HG02588 (cell line): Measurements from ENCODE around the gene ATP8B4.

Experiments
- ATAC-seq: cut with Tn5 transposase; IDR thresholded peaks from one replicate; pipeline ENCODE4 v1.9.1; 2021; ENCODE audit warnings: mild to moderate bottlenecking, moderate library complexity; ENCODE audit not compliant: unreplicated experiment

Gene ATP8B4

GRCh38 chr15:50067254-50067653 lies 51.8 kb downstream of the ATP8B4 start:
- no peak for ATAC-seq

- no peak for ATAC-seq
Measured at GRCh38 chr15:50066666-50067065, 52.4 kb downstream of the ATP8B4 start.

GRCh38 chr15:50066202-50066601 lies 52.8 kb downstream of the ATP8B4 start:
- peak; percentile 55 for ATAC-seq

- no peak for ATAC-seq
Measured at GRCh38 chr15:50065279-50065678, 53.8 kb downstream of the ATP8B4 start.

- ATAC-seq = no peak
Measured at GRCh38 chr15:50064673-50065072, 54.4 kb downstream of the ATP8B4 start.

GRCh38 chr15:50063226-50063625 lies 55.8 kb downstream of the ATP8B4 start:
- no peak for ATAC-seq

- ATAC-seq = no peak
Measured at GRCh38 chr15:50061503-50061902, 57.5 kb downstream of the ATP8B4 start.

GRCh38 chr15:50059883-50060282 lies 59.1 kb downstream of the ATP8B4 start:
- ATAC-seq = no peak

GRCh38 chr15:50059203-50059772 lies 59.7 kb downstream of the ATP8B4 start:
- ATAC-seq = no peak

- no peak for ATAC-seq
Measured at GRCh38 chr15:50057905-50058639, 61.0 kb downstream of the ATP8B4 start.

- no peak for ATAC-seq
Measured at GRCh38 chr15:50057196-50057595, 61.8 kb downstream of the ATP8B4 start.

- no peak for ATAC-seq
Measured at GRCh38 chr15:50055750-50056157, 63.3 kb downstream of the ATP8B4 start.

- no peak for ATAC-seq
Measured at GRCh38 chr15:50055332-50055731, 63.7 kb downstream of the ATP8B4 start.

- no peak for ATAC-seq
Measured at GRCh38 chr15:50053055-50053856, 65.8 kb downstream of the ATP8B4 start.

GRCh38 chr15:50051811-50052419 lies 67.1 kb downstream of the ATP8B4 start:
- no peak for ATAC-seq

GRCh38 chr15:50050986-50051743 lies 67.9 kb downstream of the ATP8B4 start:
- ATAC-seq = no peak

- no peak for ATAC-seq
Measured at GRCh38 chr15:50049871-50050270, 69.2 kb downstream of the ATP8B4 start.

- ATAC-seq = no peak
Measured at GRCh38 chr15:50046867-50047266, 72.2 kb downstream of the ATP8B4 start.

GRCh38 chr15:50046159-50046558 lies 72.9 kb downstream of the ATP8B4 start:
- no peak for ATAC-seq

- ATAC-seq = no peak
Measured at GRCh38 chr15:50044904-50045303, 74.1 kb downstream of the ATP8B4 start.

GRCh38 chr15:50044406-50044805 lies 74.6 kb downstream of the ATP8B4 start:
- ATAC-seq = no peak
